DND-41 (cell line): ENCODE results near the gene KLHL17.

ENCODE experiments used
- EZH2 ChIP-seq: IDR thresholded peaks from 3 replicates; pipeline ENCODE4 v1.6.1; 2012; ENCODE audit warnings: borderline replicate concordance, low read depth, mild to moderate bottlenecking, moderate library complexity, low read length, inconsistent platforms; ENCODE audit not compliant: severe bottlenecking
- TF ChIP-seq, protein P1 (sequence below): IDR thresholded peaks from 2 replicates; pipeline ENCODE4 v1.5.1; 2012; ENCODE audit warnings: borderline replicate concordance, low read length, moderate library complexity, mild to moderate bottlenecking; ENCODE audit not compliant: poor library complexity, severe bottlenecking; ENCODE audit errors: extremely low read depth

DNA sequence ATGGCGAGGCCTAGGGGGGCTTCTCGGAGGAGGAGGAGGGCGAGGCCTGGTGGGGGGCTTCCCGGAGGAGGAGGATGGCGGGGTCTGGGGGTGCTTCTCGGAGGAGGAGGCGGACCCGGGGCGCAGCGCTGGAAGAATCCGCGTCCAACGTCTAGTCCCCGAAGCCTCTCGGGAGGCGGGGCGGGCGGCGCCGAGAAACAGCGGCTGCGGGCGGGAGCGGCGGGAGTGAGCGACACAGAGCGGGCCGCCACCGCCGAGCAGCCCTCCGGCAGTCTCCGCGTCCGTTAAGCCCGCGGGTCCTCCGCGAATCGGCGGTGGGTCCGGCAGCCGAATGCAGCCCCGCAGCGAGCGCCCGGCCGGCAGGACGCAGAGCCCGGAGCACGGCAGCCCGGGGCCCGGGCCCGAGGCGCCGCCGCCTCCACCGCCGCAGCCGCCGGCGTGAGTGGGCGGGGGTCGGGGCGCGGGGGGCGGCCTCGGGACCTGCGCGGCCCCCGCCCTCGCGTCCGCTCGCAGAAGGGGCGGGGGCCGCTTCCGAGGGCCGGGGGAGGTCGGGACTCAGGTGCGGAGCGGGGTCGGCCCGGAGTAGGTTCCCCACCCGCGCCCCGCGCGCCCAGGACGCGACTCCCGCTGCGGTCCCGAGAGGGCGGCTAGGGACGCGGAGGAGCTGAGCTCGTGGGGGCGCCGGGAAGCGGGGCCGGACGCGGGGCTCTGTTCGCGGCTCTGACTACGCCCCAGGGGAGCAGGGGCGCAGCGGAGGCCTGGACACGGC, at the start of gene KLHL17:
- no peak for TF ChIP-seq EZH2
- TF ChIP-seq, protein P1, sequence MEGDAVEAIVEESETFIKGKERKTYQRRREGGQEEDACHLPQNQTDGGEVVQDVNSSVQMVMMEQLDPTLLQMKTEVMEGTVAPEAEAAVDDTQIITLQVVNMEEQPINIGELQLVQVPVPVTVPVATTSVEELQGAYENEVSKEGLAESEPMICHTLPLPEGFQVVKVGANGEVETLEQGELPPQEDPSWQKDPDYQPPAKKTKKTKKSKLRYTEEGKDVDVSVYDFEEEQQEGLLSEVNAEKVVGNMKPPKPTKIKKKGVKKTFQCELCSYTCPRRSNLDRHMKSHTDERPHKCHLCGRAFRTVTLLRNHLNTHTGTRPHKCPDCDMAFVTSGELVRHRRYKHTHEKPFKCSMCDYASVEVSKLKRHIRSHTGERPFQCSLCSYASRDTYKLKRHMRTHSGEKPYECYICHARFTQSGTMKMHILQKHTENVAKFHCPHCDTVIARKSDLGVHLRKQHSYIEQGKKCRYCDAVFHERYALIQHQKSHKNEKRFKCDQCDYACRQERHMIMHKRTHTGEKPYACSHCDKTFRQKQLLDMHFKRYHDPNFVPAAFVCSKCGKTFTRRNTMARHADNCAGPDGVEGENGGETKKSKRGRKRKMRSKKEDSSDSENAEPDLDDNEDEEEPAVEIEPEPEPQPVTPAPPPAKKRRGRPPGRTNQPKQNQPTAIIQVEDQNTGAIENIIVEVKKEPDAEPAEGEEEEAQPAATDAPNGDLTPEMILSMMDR: no peak
